ENCODE data around the gene HOXA6. TPM values are rescaled to one million over a fixed set of nuclear protein-coding genes. Genes with fewer than 3 reads are reported as not detected.
A peak's percentile ranks its signal among the peaks of the same experiment; 100 is the strongest.

Gene HOXA6
- total RNA-seq, 1 experiment from 2014 or later, result 12.7 TPM

DNA sequence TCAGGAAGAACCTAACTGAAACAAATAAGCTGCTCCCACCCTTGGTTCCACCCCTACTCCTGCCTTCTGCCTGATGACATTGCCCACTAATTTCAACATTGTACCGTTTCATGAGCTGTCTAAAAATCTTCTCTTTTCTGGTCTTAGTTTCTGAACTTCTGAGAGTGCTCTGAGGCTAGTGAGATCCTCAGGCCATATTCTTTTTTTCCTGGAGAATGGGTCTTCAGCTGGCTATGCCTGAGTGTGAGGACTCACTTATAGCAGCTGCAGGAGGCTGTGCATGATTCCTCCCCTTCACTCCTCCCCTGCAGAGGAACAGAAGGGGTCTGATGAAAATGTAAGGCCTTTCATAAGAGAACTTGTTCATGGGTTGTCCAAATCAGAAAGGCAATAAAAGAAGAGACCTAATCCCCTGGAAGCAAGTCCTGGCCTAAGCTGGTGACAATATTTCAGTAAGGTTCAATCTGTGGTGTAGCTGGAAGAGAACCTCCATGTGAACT, 28.1 kb downstream of the HOXA6 start:
- CTCF ChIA-PET, result interaction anchor here (0.8 kb wide), 1 partner anchor 266 kb away, joined by 4 read pairs; no protein-coding TSS in a partner anchor
- H2AFZ ChIP-seq (ENCODE audit: low read depth, low read length, poor library complexity, severe bottlenecking), result no peak overlapping the region
- ATAC-seq (no peak), DNase-seq (ENCODE audit: low read depth, low spot score) (no peak)
- H3K4me1 ChIP-seq (ENCODE audit: control insufficient read depth in 1 of 2, insufficient read depth in 2 of 2, low read length in 2 of 2), result peaks cover 50 to 81% of the 10 kb centered on the region in 2 experiments
- peaks cover 16% of the 10 kb centered on the region; the same call in 1 of the 2 replicates for H3K27me3 ChIP-seq (ENCODE audit: insufficient read depth, low read length)
- no peaks in the 10 kb centered on the region for H3K9me3 ChIP-seq (ENCODE audit: control insufficient read depth in 1 of 2, insufficient read depth in 1 of 2, low read depth in 1 of 2, low read length in 2 of 2)
- no peaks in the 10 kb centered on the region for H3K9me2 ChIP-seq (ENCODE audit: insufficient read depth)
- no peaks in the 10 kb centered on the region for H4K20me1 ChIP-seq (ENCODE audit: insufficient read depth)
- H3K4me3 ChIP-seq (replicated peaks in 1 of 2; ENCODE audit: low read depth in 1 of 2, low read length in 2 of 2), result no peak overlapping the region
- no peaks in the 10 kb centered on the region for H3K79me2 ChIP-seq (ENCODE audit: insufficient read depth, low read length)
- RAD21 ChIA-PET (ENCODE audit: low non-redundant PET in 1 of 2, low total read pairs in 2 of 2, uncharacterized antibody in 2 of 2, unreplicated experiment in 2 of 2), result no interaction called here
- BruUV-seq (replicated peaks), result no TSS peak
- POLR2A ChIA-PET, result interaction anchor here (1.2 kb wide), 1 partner anchor 9 kb away, joined by 3 read pairs; no protein-coding TSS in a partner anchor
- TF ChIP-seq FOSL1 (IDR thresholded peaks at IDR 0.05; ENCODE audit: low read depth), result no peak
- TF ChIP-seq, protein P1, sequence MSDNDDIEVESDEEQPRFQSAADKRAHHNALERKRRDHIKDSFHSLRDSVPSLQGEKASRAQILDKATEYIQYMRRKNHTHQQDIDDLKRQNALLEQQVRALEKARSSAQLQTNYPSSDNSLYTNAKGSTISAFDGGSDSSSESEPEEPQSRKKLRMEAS (IDR thresholded peaks at IDR 0.05), result no peak
- no peak for TF ChIP-seq SIN3A (IDR thresholded peaks at IDR 0.05; ENCODE audit: low read depth)
- TF ChIP-seq ZNF274 (IDR thresholded peaks at IDR 0.05; ENCODE audit: low read depth, low read length), result no peak
- TF ChIP-seq ZFX (IDR thresholded peaks at IDR 0.05), result no peak
- no peak for TF ChIP-seq SP1 (IDR thresholded peaks at IDR 0.05; ENCODE audit: low read depth)
- TF ChIP-seq CBX3 (IDR thresholded peaks at IDR 0.05; ENCODE audit: low read depth), result no peak
- TF ChIP-seq, protein P2, sequence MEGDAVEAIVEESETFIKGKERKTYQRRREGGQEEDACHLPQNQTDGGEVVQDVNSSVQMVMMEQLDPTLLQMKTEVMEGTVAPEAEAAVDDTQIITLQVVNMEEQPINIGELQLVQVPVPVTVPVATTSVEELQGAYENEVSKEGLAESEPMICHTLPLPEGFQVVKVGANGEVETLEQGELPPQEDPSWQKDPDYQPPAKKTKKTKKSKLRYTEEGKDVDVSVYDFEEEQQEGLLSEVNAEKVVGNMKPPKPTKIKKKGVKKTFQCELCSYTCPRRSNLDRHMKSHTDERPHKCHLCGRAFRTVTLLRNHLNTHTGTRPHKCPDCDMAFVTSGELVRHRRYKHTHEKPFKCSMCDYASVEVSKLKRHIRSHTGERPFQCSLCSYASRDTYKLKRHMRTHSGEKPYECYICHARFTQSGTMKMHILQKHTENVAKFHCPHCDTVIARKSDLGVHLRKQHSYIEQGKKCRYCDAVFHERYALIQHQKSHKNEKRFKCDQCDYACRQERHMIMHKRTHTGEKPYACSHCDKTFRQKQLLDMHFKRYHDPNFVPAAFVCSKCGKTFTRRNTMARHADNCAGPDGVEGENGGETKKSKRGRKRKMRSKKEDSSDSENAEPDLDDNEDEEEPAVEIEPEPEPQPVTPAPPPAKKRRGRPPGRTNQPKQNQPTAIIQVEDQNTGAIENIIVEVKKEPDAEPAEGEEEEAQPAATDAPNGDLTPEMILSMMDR (IDR thresholded peaks at IDR 0.05 in 2 of 3, conservative IDR thresholded peaks at IDR 0.05 in 1 of 3; ENCODE audit: borderline replicate concordance in 1 of 3, insufficient read depth in 1 of 3, low read depth in 2 of 3, low read length in 2 of 3), result no peak
- no peak for TF ChIP-seq YY1 (IDR thresholded peaks at IDR 0.05; ENCODE audit: extremely low read depth, insufficient replicate concordance, low read depth, low read length)
- TF ChIP-seq SRF (IDR thresholded peaks at IDR 0.05; ENCODE audit: low read depth), result no peak
- TF ChIP-seq, protein P3, sequence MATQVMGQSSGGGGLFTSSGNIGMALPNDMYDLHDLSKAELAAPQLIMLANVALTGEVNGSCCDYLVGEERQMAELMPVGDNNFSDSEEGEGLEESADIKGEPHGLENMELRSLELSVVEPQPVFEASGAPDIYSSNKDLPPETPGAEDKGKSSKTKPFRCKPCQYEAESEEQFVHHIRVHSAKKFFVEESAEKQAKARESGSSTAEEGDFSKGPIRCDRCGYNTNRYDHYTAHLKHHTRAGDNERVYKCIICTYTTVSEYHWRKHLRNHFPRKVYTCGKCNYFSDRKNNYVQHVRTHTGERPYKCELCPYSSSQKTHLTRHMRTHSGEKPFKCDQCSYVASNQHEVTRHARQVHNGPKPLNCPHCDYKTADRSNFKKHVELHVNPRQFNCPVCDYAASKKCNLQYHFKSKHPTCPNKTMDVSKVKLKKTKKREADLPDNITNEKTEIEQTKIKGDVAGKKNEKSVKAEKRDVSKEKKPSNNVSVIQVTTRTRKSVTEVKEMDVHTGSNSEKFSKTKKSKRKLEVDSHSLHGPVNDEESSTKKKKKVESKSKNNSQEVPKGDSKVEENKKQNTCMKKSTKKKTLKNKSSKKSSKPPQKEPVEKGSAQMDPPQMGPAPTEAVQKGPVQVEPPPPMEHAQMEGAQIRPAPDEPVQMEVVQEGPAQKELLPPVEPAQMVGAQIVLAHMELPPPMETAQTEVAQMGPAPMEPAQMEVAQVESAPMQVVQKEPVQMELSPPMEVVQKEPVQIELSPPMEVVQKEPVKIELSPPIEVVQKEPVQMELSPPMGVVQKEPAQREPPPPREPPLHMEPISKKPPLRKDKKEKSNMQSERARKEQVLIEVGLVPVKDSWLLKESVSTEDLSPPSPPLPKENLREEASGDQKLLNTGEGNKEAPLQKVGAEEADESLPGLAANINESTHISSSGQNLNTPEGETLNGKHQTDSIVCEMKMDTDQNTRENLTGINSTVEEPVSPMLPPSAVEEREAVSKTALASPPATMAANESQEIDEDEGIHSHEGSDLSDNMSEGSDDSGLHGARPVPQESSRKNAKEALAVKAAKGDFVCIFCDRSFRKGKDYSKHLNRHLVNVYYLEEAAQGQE (IDR thresholded peaks at IDR 0.05; ENCODE audit: low read depth), result no peak
- no peak for TF ChIP-seq RAD21 (IDR thresholded peaks at IDR 0.05; ENCODE audit: low read depth)
- no peak for TF ChIP-seq POLR2AphosphoS5 (IDR thresholded peaks at IDR 0.05; ENCODE audit: low read depth, low read length)
- no peak for TF ChIP-seq EGR1 (IDR thresholded peaks at IDR 0.05; ENCODE audit: low read depth)
- no peak for TF ChIP-seq EZH2 (IDR thresholded peaks at IDR 0.05)
- no peak overlapping the region for H3K27ac ChIP-seq (ENCODE audit: low read depth, low read length)
- intact Hi-C loops (cut with micrococcal nuclease), result no loop called here
- no peak overlapping the region for H3K9ac ChIP-seq (ENCODE audit: low read length)
- no peaks in the 10 kb centered on the region for H3K36me3 ChIP-seq (ENCODE audit: control insufficient read depth in 1 of 2, insufficient read depth in 2 of 2, low read length in 2 of 2)
- peak overlapping the region; percentile 24; the same call in 1 of the 2 replicates for H3K4me2 ChIP-seq (ENCODE audit: low read length)

Data from HCT116 (cell line).